Measurements from ENCODE around the gene WEE2. TPM values are rescaled to one million over a fixed set of nuclear protein-coding genes. Genes with fewer than 3 reads are reported as not detected.

Gene WEE2
- polyA plus RNA-seq, 1 donor from 2014 or later = 0.63 TPM

- no peak overlapping the region for H3K27ac ChIP-seq (ENCODE audit: low read length)
- peaks cover 4% of the 10 kb centered on the region for H3F3A ChIP-seq (ENCODE audit: insufficient read depth, low read length, poor library complexity, severe bottlenecking)
- no peaks in the 10 kb centered on the region for H3K9me2 ChIP-seq (ENCODE audit: insufficient read depth, low read length)
- peak overlapping the region; percentile 85 for H3K4me2 ChIP-seq (ENCODE audit: low read length)
- no peak for TF ChIP-seq RAD21 (conservative IDR thresholded peaks at IDR 0.05)
- TF ChIP-seq EP300 (conservative IDR thresholded peaks at IDR 0.05; ENCODE audit: poor library complexity, severe bottlenecking) = no peak
- TF ChIP-seq POLR2AphosphoS5 (IDR thresholded peaks at IDR 0.05) = no peak
- no peak for TF ChIP-seq MXI1 (conservative IDR thresholded peaks at IDR 0.05; ENCODE audit: poor library complexity, severe bottlenecking)
- no peak for TF ChIP-seq EZH2 (IDR thresholded peaks at IDR 0.05; ENCODE audit: borderline replicate concordance, insufficient read depth, low read length, poor library complexity, severe bottlenecking)
- TF ChIP-seq REST (IDR thresholded peaks at IDR 0.05; ENCODE audit: borderline replicate concordance) = no peak
- no peak for TF ChIP-seq CTCF (IDR thresholded peaks at IDR 0.05; ENCODE audit: poor library complexity, severe bottlenecking)
- no peak for TF ChIP-seq SMC3 (conservative IDR thresholded peaks at IDR 0.05; ENCODE audit: poor library complexity)
- TF ChIP-seq TAF1 (IDR thresholded peaks at IDR 0.05; ENCODE audit: low read depth) = no peak
- H3K9ac ChIP-seq (ENCODE audit: low read length) = peak overlapping the region; percentile 83
- H3K4me3 ChIP-seq (ENCODE audit: low read length) = peak overlapping the region; percentile 75
- H3K27me3 ChIP-seq (ENCODE audit: insufficient read depth, low read depth, low read length) = no peaks in the 10 kb centered on the region
- no peaks in the 10 kb centered on the region for H3K9me3 ChIP-seq (ENCODE audit: low read length)
- H4K20me1 ChIP-seq (ENCODE audit: insufficient read depth) = no peaks in the 10 kb centered on the region
- H3K79me2 ChIP-seq (replicated peaks; ENCODE audit: insufficient read depth, low read length) = peaks cover 28% of the 10 kb centered on the region
- H2AFZ ChIP-seq (ENCODE audit: low read depth, low read length) = no peak overlapping the region
- no peaks in the 10 kb centered on the region for H3K36me3 ChIP-seq (ENCODE audit: insufficient read depth, low read length)
Measured at GRCh38 chr7:141739250-141739649, 31.1 kb downstream of the WEE2 start.

DNA sequence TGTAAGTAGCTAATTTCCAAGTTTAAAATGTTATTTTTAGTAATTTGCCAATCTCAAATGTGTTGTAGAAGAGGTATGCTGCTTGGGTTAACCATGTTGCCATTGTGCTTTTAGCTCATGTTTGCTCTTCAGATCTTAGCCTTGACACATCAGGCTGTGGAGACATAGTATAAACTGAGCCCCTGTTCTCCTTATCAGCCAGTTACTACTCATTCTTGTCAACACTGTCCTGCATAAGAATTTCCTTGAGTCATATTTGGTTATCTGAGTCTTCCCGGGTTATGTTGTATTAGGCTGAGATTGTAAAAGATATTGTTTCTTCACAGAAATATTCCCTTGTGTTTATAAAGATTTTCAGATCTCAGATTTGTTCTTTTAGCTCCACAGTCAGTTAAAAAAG is 34.1 kb downstream of the WEE2 start:
- H3K27ac ChIP-seq (ENCODE audit: low read length) = no peak overlapping the region
- H3K9ac ChIP-seq (ENCODE audit: low read length) = no peak overlapping the region
- no peak overlapping the region for H3K4me2 ChIP-seq (ENCODE audit: low read length)
- H4K20me1 ChIP-seq (ENCODE audit: insufficient read depth) = no peaks in the 10 kb centered on the region
- no peaks in the 10 kb centered on the region for H3K36me3 ChIP-seq (ENCODE audit: insufficient read depth, low read length)
- no peaks in the 10 kb centered on the region for H3K27me3 ChIP-seq (ENCODE audit: insufficient read depth, low read depth, low read length)
- H3K79me2 ChIP-seq (replicated peaks; ENCODE audit: insufficient read depth, low read length) = peaks cover 28% of the 10 kb centered on the region
- H3K9me2 ChIP-seq (ENCODE audit: insufficient read depth, low read length) = no peaks in the 10 kb centered on the region
- H3K9me3 ChIP-seq (ENCODE audit: low read length) = no peaks in the 10 kb centered on the region
- H2AFZ ChIP-seq (ENCODE audit: low read depth, low read length) = no peak overlapping the region
- peaks cover 4% of the 10 kb centered on the region for H3F3A ChIP-seq (ENCODE audit: insufficient read depth, low read length, poor library complexity, severe bottlenecking)
- no peak overlapping the region for H3K4me3 ChIP-seq (ENCODE audit: low read length)
- TF ChIP-seq SMC3 (conservative IDR thresholded peaks at IDR 0.05; ENCODE audit: poor library complexity) (no peak), TAF1 (IDR thresholded peaks at IDR 0.05; ENCODE audit: low read depth) (no peak), EP300 (conservative IDR thresholded peaks at IDR 0.05; ENCODE audit: poor library complexity, severe bottlenecking) (no peak), MXI1 (conservative IDR thresholded peaks at IDR 0.05; ENCODE audit: poor library complexity, severe bottlenecking) (no peak), RAD21 (conservative IDR thresholded peaks at IDR 0.05) (no peak), CTCF (IDR thresholded peaks at IDR 0.05; ENCODE audit: poor library complexity, severe bottlenecking) (no peak), POLR2AphosphoS5 (IDR thresholded peaks at IDR 0.05) (no peak), REST (IDR thresholded peaks at IDR 0.05; ENCODE audit: borderline replicate concordance) (no peak), EZH2 (IDR thresholded peaks at IDR 0.05; ENCODE audit: borderline replicate concordance, insufficient read depth, low read length, poor library complexity, severe bottlenecking) (no peak)
